PFSK-1 (cell line): ENCODE results near the gene RANBP3.

ENCODE experiments used
- FOXP2 ChIP-seq: optimal IDR thresholded peaks from 2 replicates; pipeline ENCODE3; 2011; ENCODE audit warnings: borderline replicate concordance, control low read depth, inconsistent platforms; ENCODE audit not compliant: insufficient read depth; ENCODE audit errors: extremely low read length, extremely low read depth
- POLR2AphosphoS5 ChIP-seq: IDR thresholded peaks from 2 replicates; pipeline ENCODE4 v1.6.1; 2012; ENCODE audit warnings: low read depth, mild to moderate bottlenecking, control low read depth, low read length, moderate library complexity
- REST ChIP-seq, 2 experiments: IDR thresholded peaks; 2 replicates each; pipeline versions ENCODE4 v1.6.1 to v1.8.0; 2011 to 2012; ENCODE audit warnings: low read depth in 2 of 2, low read length in 2 of 2, control low read depth in 1 of 2, inconsistent platforms in 1 of 2, mild to moderate bottlenecking in 1 of 2, moderate library complexity in 1 of 2; ENCODE audit not compliant: insufficient read depth in 1 of 2
- SIN3A ChIP-seq: IDR thresholded peaks from 2 replicates; pipeline ENCODE4 v1.6.1; 2012; ENCODE audit warnings: mild to moderate bottlenecking, low read length, moderate library complexity, borderline replicate concordance; ENCODE audit not compliant: insufficient read depth
- TAF1 ChIP-seq: IDR thresholded peaks from 2 replicates; pipeline ENCODE4 v1.6.1; 2012; ENCODE audit warnings: low read length, control low read depth, borderline replicate concordance; ENCODE audit not compliant: insufficient read depth

RANBP3 gene

DNA sequence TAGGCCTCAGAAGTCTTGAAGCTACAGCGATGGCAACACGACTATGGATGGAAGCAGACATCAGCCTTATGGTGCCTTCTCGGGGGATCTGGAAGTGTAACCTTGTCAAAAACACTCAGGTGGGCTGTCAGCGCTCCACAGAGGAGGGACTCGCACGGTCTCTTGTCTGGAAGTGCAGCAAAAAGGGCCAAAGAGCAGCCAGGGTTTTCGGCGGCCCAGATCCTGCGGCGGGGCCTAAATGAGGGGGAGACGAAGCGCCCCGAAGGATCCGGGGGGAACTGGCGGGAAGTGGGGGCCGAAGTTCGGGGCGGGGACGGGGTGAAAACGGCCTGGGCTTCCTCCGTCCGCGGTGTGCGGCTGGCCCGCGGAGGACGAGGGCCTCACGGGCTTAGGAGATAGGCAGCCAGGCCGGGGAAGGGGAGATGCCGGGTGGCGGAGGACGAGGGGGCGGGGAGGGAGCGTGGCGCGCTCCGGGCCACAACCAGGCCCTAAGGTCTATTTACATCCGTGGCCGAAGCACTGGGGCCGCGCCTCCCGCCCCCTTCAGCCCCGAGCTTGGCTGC, 637 bp downstream of the RANBP3 start:
- TF ChIP-seq REST (IDR thresholded peaks at IDR 0.05; ENCODE audit: insufficient read depth in 1 of 2, low read depth in 2 of 2, low read length in 2 of 2): no peak
- TF ChIP-seq TAF1: no peak
- TF ChIP-seq SIN3A: no peak
- no peak for TF ChIP-seq POLR2AphosphoS5
- TF ChIP-seq FOXP2: no peak

GRCh38 chr19:5976768-5977167, 1.2 kb downstream of the RANBP3 start:
- no peak for TF ChIP-seq REST (IDR thresholded peaks at IDR 0.05; ENCODE audit: insufficient read depth in 1 of 2, low read depth in 2 of 2, low read length in 2 of 2)
- TF ChIP-seq POLR2AphosphoS5: no peak
- no peak for TF ChIP-seq FOXP2
- no peak for TF ChIP-seq TAF1
- no peak for TF ChIP-seq SIN3A

- TF ChIP-seq FOXP2 (no peak), REST (IDR thresholded peaks at IDR 0.05; ENCODE audit: insufficient read depth in 1 of 2, low read depth in 2 of 2, low read length in 2 of 2) (no peak), TAF1 (no peak), POLR2AphosphoS5 (no peak), SIN3A (no peak)
Observed at GRCh38 chr19:5975388-5975728, 2.6 kb downstream of the RANBP3 start.

- TF ChIP-seq POLR2AphosphoS5 (no peak), SIN3A (no peak), FOXP2 (no peak), REST (IDR thresholded peaks at IDR 0.05; ENCODE audit: insufficient read depth in 1 of 2, low read depth in 2 of 2, low read length in 2 of 2) (no peak), TAF1 (no peak)
Observed at GRCh38 chr19:5974721-5975387, 3.1 kb downstream of the RANBP3 start.
